ENCODE data around the gene RAB41.

GRCh38 chrX:70264784-70265183, 17.2 kb upstream of the RAB41 start:
- TF ChIP-seq, protein P1, sequence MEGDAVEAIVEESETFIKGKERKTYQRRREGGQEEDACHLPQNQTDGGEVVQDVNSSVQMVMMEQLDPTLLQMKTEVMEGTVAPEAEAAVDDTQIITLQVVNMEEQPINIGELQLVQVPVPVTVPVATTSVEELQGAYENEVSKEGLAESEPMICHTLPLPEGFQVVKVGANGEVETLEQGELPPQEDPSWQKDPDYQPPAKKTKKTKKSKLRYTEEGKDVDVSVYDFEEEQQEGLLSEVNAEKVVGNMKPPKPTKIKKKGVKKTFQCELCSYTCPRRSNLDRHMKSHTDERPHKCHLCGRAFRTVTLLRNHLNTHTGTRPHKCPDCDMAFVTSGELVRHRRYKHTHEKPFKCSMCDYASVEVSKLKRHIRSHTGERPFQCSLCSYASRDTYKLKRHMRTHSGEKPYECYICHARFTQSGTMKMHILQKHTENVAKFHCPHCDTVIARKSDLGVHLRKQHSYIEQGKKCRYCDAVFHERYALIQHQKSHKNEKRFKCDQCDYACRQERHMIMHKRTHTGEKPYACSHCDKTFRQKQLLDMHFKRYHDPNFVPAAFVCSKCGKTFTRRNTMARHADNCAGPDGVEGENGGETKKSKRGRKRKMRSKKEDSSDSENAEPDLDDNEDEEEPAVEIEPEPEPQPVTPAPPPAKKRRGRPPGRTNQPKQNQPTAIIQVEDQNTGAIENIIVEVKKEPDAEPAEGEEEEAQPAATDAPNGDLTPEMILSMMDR (optimal IDR thresholded peaks at IDR 0.05 in 1 of 3, IDR thresholded peaks at IDR 0.05 in 1 of 3, conservative IDR thresholded peaks at IDR 0.05 in 1 of 3; ENCODE audit: extremely low read depth in 1 of 3, insufficient read depth in 2 of 3, low read length in 3 of 3) = no peak
- TF ChIP-seq EZH2 (IDR thresholded peaks at IDR 0.05; ENCODE audit: low read length) = no peak
